HG02885 (cell line): ENCODE measurements around the gene CFAP251.
A peak's percentile ranks its signal among the peaks of the same experiment; 100 is the strongest.
"Not testable (repeated sequence)": the region's sequence is repeated elsewhere in the genome, so short reads cannot be mapped to it uniquely, and the experiment has no call there.

Experiments
- ATAC-seq: cut with Tn5 transposase; IDR thresholded peaks from one replicate; pipeline ENCODE4 v1.9.1; 2021; ENCODE audit warnings: mild to moderate bottlenecking; ENCODE audit not compliant: unreplicated experiment, poor library complexity

Gene CFAP251

DNA sequence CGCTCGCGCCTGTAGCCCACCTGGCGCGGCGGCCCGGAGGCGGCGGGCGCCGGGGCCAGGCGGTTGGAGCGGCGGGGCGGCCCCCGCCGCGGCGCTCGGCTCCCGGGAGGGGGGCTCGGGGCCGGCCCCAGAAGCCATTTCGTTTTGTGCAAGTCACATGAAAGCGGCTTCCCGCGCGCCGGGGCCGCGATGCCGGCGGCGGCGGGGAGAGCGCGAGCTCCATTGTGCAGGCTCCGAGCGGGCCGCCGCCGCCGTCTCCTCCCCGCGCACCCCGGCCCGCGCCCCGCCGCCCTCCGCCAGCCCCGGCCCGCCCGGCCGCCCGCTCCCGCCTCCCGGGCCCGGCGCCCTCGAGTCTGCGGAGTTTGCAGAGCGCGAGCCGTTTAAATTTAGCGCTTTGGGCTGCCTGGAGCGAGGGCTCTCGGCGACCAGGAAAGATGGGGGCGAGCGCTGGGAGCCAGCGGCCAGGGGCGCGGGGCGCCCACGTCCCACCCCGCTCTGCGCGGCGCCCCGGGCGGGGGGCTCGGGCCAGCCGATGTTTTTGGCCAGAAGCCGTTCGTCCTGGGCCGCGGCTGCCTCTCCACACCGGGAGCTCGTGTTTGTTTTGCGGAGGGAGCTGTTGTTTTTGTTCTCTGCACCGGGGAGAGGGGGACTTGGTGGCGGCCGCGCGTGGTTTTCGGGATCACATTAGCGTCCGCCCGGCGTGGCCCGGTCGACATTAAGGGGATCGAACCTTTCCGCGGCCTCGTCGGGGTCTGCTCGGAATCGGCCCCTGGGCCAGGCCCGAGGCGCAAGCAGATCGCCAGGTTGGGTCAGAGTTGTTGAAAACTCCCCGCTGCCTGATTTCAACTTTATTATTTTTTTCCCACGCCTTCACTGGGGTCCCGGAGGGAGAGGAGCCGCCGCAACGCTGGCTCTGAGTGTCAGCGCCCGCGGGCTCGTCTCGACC, 104.3 kb downstream of the CFAP251 start:
- ATAC-seq: peak; percentile 37

DNA sequence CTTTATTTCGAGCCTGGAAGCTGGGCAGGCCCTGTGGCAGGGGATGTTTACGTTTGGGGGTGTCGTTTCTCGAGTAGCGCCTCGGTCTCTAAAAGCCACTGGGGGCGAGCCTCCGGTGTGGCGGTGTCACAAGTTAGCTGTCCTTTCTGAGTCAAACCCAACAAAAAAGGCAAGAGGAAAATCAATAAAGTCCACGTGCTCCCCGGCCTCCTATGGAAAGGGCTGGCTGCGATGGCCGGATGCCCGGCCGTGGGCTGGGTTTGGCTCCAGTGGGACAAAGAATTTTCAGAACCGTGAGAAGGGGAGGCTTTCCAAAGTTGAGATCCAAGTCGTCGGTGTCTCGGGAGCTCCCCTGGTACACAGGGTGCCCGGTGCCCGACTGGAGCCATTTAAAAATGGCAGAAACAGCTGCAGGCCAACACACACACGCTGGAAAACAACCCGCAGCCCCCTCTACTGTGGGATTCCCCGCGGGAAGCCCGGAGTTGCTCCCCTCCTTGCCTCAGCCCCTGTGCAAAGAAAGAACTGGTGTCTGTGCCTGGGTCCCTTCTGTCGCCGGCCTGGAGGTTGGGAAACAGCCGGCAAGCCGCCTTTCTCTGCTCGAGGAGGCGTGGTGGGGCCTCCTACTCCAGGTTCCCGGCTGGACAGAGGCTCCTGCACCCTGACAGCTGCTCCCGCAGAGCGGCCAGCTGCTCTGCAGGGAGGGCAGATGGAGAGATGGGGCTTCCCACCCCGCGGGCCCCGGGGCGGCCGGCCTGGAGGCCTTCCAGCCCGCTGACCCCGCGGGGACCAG, 105.1 kb downstream of the CFAP251 start:
- no peak for ATAC-seq

DNA sequence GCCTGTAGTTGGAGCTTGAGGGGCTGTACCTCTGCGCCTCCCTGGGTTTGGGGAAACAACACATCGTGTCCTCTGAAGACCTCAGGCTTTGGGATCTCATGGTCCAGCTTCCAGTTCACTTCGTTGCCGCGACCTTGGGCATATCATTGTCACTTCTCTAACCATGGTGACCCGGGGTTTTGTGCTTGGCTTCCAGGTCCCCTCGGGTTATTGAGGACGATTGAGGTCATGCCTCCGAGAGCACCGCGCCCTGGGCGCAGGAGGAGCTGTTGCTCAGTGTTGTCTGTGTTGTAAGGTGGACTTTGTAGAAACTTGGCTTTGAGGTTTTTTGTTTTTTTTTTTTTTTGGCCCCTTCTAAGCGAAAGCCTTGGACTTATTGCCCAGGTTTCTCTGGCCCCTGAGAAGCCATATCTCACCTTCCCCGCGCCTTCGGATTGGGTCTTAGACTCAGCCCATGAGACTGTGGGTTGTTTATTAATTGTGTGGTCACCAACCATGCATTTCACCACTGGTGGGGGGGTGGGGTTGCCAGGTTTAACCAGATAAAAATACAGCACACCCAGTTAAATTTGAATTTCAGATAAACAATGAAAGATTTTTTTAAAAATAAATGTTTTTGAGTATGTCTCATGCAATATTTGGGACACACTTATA, 105.9 kb downstream of the CFAP251 start:
- ATAC-seq: no peak

DNA sequence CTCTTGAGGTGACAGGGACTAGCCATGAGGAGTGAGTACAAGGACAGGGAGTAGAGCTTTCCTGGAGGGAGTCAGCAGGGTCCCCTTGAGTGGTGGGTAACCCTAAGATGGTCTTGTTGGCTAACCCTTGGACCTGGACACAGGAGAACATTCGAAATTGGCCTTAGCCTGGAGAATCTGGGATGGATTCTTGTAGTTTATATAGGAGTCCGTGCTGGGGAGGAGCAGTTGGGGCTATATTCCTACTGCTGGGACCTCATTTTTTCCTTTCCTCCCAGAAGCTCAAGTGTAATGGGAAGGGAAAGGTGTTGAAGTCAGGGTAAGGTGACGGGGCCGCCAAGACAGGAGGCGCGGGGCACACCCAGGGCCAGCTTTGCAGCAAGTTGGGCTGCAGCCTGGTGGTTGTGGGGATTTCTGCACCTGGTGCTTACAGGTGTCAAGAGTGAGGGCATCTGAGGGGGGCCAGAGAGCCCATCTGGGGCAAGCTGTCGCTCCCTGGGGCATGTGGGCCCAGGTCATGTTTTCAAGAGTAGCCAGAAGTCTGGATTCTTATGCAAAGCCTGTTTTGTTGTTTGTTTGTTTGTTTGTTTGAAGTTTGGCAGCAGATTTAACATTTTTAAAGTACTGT, 108.4 kb downstream of the CFAP251 start:
- no peak for ATAC-seq

DNA sequence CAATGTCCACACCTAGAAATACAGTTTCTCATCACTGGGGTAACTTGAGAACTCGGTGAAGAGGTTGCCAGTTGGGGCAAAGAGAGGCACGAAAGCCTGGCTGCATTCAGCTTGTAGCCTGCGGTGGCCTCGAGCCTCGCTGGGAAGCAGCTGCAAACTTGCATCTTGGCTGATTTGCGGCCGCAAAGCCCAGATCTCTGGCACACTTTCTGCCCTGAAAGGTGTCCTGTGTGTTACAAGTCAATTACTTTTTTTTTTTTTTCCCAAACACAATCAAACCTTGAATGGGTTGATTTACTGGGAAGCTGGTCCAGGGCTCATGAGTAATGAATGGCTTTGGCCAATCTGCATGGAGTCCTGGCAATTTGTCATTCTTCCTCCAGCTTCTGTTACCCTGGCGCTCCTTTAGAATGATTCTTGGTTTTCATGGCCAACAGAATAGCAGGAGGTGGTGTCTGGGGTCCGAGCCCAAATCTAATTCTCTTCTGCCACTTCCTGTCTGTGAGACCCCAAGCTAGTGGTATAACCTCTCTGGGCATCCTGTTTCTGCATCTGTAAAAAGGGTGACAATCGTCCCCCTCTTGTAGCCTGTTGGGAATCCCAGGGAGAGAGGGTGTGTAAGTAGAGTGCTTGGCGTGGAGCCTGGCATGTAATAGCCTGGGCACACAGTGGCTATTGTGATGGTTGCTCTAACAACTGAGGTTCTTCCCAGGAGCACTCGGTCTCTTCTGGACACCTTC, 109.9 kb downstream of the CFAP251 start:
- no peak for ATAC-seq

DNA sequence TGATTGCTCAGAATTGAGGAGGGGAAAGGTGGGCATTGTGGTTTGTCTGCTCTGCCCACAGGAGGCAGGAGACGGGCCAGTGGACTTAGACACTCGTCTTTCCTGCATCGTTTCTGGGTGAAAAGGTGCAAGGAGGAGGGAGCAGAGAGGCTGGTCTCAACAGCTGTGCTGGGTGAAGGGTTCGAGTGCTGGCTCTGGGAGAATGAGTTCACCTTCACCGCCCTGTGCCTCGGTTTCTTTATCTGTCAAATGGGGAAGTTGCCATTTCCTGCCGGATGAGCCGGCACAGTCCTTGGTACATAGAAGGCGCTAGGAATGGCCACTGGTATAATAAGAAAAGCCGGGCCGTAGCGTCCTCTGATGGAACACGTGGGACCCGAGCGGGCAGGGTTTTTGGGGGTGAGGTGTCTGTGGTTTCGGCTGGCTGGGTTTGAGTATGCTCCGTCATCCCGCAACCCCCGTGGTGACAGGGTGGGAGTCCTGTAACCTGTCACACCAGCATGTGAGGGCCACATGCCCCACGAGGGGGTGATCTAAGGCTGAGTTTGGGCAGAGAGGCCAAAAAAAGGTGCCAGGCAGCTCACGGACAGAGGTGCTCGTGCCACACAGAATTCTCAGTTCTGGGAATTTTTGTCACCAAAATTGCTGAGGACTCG, 110.6 kb downstream of the CFAP251 start:
- no peak for ATAC-seq

DNA sequence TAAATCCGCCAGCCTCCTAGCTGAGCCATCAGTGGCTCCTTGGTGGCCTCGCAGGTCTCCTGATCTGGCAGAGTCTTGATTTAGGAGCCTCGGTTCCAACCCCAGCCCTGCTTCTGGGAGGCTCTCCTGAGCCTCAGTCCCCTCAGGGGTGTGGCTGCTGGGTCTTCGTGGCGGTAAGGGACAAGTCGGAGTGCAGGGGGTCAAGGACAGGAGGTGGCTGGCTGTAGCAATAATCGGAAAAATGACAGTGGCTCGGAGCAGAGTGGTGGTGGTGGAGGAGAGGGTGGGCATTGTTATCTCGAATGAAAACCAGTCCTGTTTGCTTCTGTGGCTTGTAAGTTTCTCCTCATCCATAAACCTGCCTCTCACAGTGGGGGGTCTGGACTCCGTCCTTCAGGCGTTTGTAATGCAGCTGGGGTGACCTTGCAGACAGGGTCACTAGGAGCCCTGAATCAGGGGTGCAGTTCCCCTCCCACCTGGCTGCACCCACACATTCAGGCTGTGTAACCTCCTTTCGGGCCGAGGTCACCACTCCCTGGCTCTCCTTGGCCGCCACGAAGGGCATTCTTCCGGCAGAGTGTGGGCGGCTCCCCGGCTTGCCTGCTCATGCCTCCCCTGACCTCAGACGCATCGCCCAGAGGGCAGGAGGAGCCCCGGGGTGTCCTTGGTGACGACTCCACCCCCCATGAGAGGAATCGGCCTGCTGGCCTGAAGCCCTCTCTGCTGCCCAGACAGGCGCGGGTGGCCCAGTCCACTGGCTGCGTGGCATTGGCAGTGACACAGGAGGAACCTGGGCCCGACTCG, 111.4 kb downstream of the CFAP251 start:
- no peak for ATAC-seq

DNA sequence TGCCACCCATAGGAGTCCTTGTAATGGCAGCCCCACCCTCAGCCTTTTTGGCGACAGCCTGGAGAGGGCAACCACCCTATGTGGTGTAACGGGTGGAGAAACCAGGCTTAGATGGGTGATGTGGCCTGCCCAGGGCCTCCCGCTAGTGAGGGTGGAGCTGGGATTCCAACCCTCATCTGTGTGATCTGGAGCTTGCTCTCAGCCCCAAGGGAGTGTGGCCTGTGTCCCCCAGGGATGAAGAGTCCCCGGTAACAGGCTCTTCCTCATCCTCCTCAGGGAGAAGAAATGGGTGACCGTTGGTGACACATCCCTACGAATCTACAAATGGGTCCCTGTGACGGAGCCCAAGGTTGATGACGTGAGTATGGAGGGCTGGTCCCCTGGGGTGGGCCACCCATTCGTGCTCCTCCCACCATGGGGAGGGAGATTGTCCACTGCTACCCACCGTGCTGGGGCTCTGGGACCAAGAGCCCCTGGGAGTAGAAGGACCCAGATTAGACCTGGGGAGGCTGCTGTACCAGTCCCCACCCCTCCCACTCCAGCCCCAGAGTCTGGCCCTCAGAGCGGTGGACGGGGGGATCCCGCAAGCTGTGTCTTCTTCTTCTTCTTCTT, 112.1 kb downstream of the CFAP251 start:
- ATAC-seq: no peak

DNA sequence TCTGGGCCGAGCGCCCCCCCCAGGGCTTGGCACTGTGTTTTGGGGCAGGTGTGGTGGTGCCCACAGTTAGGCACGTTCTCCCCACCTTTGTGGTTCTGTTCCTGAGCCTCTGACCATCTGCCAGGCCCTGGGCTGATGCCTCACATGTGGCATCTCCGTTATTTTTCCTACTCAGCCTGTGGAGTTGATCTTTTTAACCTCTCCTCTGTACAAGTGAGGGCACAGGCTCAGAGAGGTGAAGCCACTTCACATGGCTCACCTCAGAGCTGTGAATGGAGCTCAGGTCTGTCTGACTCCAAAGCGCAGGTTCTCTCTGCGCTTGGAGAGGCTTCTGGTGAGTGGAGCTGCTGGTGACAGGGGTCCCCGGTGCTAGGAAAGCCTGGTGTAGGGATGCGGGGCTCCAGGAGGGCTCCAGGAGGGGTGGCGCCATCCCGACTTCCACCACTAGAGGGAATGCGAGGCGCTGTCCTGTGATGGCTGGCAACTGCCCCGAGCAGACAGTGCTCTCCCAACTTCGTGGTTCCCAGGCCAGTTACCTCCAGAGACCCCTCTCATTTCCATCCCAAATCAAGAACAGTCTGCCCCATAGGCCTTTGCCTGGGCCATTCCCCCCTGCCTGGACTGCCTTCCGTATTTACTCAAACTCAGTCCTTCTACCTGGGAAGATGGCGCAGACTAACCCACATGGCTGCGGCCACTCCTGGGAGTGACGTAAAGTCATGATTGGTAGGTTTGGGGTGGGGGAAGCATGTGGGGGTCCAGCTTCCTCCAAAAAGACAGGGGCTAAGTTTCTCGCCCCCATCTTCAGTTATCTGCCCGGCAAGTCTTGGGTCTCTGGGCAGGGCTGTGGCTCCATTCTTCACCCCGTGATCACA, 113.2 kb downstream of the CFAP251 start:
- ATAC-seq: no peak

DNA sequence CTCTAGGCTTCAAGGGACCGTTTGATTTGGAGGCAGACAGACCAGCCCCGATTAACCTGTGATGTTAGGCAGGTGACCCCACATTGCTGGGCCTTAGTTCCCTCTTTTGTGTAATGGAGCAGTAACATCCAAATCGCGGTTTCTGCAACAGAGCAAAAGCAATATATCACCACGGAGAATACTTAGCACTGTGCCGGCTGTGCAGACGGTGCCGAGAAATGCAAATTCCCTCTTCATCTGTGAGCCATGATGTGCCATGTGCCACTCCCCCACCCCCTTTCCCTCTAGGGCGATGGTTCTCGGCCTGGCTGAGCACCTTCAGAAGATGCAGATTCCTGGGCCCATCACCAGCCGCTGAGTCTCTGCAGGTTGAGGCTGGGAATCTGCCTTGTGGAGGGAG, 114.2 kb downstream of the CFAP251 start:
- no peak for ATAC-seq

DNA sequence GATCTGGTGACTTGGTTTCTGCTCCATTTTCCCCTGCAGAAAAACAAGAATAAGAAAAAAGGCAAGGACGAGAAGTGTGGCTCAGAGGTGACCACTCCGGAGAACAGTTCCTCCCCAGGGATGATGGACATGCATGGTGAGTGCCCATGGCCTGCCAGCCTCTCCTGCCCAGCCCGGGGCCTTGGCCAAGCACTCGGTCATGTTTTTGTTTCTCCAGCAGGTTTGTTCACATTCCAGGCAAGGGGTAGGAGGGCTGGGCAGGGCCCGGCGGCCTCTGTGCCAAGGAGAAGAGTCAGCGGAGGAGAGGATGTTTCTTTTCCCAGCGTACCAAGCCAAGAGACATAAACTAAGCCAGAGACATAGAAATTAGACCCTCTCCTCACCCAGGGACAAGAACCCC, 116.9 kb downstream of the CFAP251 start:
- ATAC-seq: no peak

DNA sequence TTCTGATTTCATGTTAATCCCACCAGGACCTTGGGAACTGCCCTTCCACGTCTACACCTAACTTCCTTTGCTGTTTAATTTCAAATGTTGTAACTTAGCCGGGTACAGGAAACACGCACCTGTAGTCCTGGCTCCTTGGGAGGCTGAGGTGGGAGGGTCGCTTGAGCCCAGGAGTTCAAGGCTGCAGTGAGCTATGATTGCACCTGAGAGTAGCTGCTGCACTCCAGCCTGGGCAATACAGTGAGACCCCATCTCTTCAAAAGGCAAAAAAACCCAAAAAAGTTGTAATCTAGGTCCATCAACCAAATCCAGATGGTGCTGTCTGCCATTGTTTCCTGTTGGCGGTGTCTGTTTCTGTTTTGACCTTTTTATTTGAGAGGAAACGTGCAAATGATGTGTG, 117.8 kb downstream of the CFAP251 start:
- ATAC-seq: no peak

DNA sequence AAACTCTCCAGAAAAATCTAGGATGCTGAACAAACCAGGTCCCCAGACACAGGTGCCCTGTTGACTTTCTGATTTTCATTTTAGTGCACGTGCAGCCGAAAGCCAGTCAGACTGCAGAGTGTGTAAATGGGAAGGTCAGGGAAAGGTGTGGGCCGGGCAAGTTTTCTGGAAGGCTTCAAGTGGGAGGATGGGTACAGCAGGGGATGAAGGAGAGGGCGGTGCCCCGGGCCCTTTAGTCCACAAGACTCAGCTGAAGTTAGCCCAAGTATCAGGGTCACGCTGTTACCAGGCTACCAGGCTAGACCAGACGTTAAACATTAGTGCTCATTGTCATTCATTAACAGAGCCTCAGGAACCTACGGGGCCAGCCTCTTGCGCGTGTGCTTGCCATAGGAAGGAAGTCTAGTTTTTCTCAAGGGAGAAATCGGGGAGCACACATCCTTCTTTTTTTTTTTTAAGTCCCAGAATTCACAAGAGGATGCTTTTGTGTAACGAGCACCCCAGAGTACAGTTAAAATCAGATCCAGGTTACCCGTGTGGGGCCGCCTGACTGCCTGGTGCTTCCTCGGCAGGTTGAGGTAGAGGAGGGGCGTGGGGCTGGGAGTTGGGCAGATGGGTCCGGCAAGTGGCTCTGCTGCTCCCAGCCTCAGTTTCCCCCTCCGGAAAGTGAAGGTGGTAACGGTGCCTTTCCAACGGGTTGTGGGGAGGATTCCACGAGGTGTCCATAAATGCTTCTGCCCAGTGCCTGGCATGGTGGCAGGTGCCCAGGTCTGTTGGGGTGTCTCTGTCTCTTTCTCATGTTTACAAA, 122.4 kb downstream of the CFAP251 start:
- no peak for ATAC-seq

DNA sequence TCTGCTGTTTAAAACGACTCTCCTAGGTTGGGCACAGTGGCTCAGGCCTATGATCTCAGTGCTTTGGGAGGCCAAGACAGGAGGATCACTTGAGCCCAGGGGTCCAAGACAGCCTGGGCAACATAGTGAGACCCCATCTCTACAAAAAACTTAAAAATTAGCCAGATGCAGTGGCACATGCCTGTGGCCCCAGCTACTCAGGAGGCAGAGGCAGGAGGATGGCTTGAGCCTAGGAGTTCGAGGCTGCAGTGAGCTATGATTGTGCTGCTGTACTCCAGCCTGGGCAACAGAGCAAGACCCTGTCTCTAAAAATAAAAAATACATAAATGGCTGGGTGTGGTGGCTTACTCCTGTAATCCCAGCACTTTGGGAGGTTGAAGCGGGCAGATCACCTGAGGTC, 123.1 kb downstream of the CFAP251 start:
- not testable (repeated sequence) for ATAC-seq

DNA sequence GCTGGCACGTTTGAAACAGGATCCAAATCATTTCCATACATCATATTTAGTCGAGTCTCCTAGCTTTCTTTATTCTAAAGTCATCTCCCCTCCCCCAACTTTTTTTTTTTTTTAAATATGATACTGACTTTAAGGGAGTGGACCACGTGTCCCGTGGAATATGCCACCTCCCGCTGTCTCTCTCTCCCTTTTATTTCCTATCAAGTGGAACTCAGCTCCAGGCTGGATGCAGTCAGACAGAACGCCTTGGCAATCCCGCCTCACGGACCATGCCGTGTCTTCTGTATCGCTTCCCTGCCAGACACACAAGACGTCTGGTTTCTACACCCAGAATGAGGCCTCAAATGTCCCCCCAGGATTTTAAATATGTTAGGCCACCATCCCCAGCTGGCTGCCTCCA, 124.5 kb downstream of the CFAP251 start:
- no peak for ATAC-seq

DNA sequence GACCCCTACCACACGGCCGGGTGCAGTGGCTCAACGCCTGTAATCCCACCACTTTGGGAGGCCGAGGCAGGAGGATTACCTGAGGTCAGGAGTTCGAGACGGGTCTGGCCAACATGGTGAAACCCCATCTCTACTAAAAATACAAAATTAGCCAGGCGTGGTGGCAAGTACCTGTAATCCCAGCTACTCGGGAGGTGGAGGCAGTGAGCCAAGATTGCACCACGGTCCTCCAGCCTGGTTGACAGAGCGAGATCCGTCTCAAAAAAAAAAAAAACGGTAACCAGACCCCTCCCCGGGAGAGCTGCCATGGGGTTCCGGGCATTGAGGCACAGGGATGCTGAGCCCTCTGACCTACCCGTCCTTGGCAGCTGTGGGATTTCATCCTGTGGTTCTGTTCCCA, 125.1 kb downstream of the CFAP251 start:
- ATAC-seq: no peak
